HG03354 (cell line): ENCODE measurements around the gene POLR3K.

Source experiments
- ATAC-seq: cut with Tn5 transposase; IDR thresholded peaks from one replicate; pipeline ENCODE4 v1.9.1; 2021; ENCODE audit warnings: mild to moderate bottlenecking; ENCODE audit not compliant: unreplicated experiment, poor library complexity, severe bottlenecking

The POLR3K gene

DNA sequence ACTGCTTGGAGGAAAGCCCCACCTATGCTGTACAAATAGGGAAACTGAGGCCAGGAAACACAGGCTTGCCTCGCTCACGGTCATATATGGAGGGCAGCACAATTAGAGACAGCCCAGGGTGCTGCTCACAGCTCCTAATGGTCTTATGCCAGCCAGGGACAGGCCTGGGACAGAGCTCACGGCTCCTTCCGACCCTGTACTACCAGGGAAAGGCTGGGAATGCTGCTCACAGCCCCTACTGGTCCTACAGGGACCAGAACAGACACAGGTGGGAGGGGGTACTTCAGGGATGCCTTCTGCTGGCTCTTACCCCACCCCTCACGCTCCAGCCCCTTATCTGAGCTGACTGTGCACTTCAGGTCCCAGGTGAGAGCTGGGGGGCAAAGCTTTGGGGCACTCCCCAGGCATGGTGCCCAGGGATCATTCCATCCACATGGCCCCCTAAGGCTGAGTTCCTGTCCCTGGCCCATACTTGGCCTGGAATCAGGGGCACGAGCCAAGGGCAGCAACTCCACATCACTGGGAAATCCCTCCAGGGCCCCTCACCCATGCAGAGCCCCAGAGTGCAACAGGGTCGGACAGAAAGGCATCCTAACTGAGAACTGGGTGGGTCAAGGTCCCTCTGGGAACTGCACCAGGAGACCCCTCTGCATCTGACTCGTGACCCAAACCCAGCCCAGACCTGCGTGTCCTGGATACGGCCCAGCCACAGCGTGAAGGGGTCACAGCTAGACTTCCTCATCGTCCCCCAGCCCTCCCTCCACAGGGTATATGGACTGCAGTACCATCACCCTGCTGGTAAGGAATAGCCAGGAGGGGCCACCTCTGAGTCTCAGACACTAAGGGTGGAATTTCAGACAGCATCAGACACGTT lies 13.1 kb upstream of the POLR3K start:
- ATAC-seq = no peak

DNA sequence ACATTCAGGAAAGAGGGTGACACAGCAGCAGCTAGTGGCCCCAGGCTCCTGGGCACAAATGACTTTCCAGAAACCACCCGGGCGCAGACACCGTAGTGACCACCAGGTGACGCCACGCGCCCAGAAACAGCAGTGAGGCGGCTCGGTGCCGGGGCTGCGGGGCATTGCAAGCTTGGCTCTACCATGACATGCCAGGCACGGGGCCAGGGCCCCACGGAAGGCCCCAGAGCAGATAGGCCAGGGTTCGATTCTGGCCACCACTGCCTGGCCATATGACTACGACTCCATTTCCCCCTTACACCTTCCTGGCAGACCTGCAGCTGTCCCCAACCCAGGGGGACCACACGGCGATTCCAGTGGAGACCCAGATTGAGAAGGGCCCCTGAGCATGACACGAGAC lies 12.3 kb upstream of the POLR3K start:
- no peak for ATAC-seq

- ATAC-seq = no peak
Measured at GRCh38 chr16:64914-65255, 11.5 kb upstream of the POLR3K start.

GRCh38 chr16:63998-64913 lies 10.8 kb upstream of the POLR3K start:
- no peak for ATAC-seq

- ATAC-seq = no peak
Measured at GRCh38 chr16:63466-63865, 10.1 kb upstream of the POLR3K start.

DNA sequence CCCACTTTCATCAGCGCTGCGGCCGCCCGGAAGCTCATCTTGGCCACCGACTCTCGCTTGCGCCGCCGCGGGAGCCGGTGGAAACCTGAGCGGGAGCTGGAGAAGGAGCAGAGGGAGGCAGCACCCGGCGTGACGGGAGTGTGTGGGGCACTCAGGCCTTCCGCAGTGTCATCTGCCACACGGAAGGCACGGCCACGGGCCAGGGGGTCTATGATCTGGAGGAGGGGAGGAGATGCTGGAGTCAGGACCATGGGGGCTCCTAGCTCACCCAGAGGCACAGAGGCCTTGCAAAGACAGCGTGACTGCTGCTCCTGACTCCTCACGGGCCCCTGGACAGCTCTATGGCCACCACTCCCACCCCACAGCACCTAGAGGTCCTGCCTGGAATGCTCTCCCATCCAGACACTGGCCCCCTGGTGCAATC lies 9.6 kb upstream of the POLR3K start:
- no peak for ATAC-seq

DNA sequence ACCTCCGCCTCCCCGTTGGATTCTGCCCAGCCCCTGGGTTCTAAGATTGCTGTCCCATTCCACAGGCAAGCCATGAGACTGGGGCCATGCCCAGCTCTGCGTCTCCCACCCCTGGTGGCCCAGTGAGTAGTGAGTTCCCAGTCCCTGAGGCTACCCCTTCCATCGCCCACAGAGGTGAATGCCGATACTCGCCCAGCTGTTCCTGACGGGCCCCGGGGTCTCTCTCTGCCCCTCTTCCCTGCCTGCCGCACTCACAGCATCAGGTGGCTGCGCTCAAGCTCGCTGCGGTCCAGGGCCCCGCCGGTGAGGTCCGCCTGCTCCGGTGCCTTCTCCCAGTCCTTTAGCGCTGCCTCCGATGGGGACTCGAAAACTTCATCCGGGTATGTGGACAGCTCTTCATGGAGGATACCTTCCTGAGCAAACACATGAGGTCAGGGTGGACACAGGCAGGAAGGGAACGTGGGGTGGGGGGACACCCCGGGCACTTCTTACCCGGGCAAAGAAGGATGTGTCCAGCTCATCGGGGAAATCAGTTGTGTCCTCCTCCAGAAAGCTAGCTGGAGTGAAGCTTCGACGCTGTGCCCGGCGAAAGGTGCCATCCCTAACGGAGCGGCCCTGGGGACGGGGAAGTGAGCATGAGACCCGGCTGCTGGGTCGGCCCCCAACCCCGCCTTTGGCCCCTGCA lies 9.0 kb upstream of the POLR3K start:
- no peak for ATAC-seq

DNA sequence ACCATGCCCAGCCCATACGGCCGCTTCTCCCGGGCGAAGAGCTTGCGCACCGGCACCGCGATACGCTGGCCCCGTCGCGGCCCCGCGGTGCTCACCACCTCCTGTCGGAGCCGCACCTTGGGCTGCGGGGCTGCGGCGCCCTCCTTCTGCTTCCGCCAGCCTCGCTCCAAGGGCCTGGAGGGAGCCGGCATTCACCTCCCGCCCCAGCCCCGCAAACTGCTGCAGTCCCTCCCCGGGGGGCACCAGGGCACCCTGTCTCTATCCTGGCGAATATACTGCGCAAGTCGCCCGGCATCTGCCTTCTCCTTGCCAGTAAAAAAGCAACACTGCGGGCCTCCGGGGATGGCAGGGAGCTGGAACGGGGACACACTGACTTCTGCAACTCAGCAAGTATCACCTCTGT lies 8.5 kb upstream of the POLR3K start:
- ATAC-seq = no peak

- no peak for ATAC-seq
Measured at GRCh38 chr16:60929-61878, 7.8 kb upstream of the POLR3K start.

DNA sequence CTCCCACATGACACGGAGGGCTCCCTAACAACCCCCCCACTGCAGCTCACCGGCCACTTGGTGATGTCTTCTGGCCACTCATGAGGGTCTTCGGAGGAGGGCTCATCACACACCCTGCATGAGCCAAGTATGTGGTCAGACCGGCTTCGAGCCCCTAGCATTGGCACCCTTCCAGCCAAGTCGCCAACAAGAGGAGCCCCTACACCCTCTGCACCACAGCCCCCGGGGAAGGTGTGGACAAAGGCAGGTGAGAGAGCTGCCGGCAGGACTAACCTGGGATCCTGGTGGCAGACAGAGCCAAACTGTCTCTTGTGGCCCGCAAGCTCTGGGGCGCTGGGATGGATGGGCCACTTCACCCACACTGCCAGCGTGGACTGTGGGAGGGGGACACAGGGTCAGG lies 6.8 kb upstream of the POLR3K start:
- no peak for ATAC-seq

- ATAC-seq = no peak
Measured at GRCh38 chr16:59440-60059, 6.1 kb upstream of the POLR3K start.

DNA sequence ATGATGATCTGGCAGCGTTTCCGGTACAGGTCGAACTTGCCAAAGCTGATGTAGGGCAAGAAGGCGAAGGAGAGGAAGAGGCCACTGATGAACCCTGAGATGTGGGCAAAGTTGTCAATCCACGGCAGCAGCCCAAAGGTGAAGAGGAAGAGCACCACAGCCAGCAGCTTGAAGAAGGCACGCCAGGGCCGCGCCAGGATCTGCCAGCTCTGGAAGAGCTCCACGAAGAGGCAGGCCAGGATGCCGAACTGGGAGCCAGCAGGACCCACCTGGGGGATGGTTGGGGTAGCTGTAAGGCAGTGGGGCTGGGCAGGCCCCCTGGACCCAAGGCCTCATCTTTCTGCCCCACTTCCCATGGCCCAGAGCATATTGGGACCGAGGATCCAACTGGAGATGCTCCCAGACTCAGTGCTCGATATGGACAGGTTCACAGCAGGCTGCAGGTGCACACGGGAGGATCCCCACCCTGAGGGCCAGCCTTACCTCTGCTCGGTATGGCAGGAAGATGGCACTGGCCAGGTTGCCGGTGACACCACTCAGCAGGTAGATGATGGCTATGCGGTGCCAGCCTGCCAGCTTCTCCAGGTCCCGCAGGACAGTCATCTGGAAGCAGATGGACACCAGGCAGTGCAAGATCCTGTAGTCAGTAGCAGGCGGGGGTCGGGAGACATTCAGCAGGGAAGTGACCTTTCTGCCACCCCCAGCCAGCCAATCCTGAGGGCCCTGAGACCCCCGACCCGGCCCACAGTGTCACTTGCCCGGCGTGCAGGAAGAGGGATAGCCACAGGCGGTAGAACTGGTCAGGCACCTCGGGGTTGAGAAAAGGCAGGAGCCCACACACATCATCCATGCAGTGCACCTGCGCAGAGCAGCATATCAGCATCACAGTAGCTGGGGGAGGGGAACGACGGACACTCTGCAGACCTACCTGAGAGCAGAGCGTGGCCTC lies 5.4 kb upstream of the POLR3K start:
- no peak for ATAC-seq

- ATAC-seq = no peak
Measured at GRCh38 chr16:57711-58110, 4.3 kb upstream of the POLR3K start.

DNA sequence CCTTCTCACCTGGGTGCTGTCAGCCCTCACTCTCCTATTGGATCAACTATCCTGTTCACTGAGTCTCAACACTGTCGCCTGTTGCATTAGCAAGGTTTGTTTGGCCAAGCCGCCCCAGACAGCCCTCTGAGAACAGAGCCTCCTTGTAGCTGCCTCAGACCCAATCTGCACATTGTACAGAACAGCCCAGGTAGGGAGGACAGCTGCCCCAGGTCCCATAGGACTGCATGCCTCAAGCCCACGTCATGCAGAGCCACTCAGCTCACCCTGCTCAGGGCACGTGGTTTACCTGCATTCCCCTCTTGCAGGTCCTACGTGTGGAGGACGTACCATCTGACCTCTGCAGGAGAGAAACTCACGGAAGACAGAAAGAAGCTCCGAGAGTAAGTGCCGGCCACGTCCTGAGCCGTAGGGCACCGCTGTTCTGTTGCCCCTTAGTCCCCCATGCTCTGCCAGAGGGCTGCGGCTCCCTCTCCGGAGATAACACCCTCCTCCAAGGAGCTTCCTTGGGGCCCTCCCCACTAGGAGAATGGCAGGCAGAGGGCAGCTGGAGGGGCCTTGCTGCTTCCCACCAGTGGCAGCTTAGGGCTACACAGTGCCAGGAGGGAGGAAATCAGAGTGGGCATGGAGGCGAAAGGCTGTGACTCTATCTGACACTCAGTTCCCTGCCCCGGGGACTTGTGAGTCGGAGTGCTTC lies 3.0 kb upstream of the POLR3K start:
- ATAC-seq = no peak

DNA sequence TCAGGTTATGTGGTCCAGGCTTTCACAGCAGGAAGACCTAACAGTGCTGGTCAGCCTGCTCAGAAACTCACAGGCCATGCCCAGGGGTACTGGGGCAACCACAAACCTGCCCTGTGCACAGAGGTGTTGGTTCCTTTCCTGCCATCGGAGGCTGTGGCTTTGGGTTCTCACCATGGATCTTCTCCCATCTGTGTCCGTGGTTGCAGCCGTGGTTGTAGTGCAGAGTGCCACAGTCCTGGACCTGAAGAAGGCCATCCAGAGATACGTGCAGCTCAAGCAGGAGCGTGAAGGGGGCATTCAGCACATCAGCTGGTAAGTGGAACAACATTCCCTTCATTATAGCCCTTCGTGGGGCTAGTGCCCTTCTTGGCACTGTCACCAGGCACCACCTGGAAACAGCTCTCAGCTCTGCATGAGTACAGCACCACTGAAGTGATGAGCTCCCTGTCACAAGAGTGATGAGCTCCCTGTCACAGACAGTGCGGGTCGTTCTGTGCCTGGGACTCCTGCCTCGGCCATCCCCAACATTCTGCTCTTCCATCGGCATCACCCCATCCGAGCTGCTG lies 2.2 kb upstream of the POLR3K start:
- ATAC-seq = no peak

DNA sequence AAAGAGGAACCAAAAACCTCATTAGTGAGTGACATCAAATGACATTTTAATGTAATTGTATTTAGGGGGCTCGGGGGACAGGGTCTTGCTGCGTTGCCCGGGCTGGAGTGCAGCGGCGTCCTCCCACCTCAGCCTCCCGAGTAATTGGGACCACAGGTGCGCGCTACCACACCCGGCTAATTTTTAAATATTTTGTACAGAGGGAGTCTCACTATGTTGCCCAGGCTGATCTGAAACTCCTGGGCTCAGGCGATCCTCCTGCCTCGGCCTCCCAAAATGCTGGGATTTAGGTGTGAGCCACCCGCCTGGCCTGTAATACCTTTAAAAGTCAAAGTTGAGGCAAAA lies 801 bp upstream of the POLR3K start:
- ATAC-seq = no peak
